GM12878 (cell line): ENCODE results near the gene SDF4. TPM values are rescaled to one million over a fixed set of nuclear protein-coding genes. Genes with fewer than 3 reads are reported as not detected.

ENCODE experiments used
- ATAC-seq: fragments of 200-7000 bp; cut with Tn5 transposase; 3 replicates; pipeline ENCODE4 v1.9.1; 2020; ENCODE audit warnings: mild to moderate bottlenecking, moderate library complexity
- BruUV-seq: library from RNA; stranded (reverse); fragments of 400-500 nt; replicated peaks from 2 replicates; lab custom pipeline; 2021; lab: Mats Ljungman, UMichigan
- CTCF ChIA-PET: fragments of 300-600 bp; sonication (Branson Sonifier 250); formaldehyde crosslinking; extraction: SDS; loops from one replicate; lab custom pipeline; 2021; ENCODE audit warnings: inconsistent platforms; lab: Yijun Ruan, JAX
- POLR2A ChIA-PET: fragments of 350-600 bp; formaldehyde crosslinking; extraction: SDS; loops from one replicate; lab custom pipeline; 2021; ENCODE audit warnings: inconsistent platforms; lab: Charles Lee
- RAD21 ChIA-PET: fragments of 300-600 bp; sonication (Branson Sonifier 250); formaldehyde crosslinking; loops from one replicate; lab custom pipeline; 2023; ENCODE audit warnings: antibody characterized with exemption; ENCODE audit not compliant: unreplicated experiment; lab: Charles Lee
- SMC1A ChIA-PET: fragments of 300-600 bp; sonication (Branson Sonifier 250); formaldehyde crosslinking; loops from one replicate; lab custom pipeline; 2023; ENCODE audit not compliant: unreplicated experiment, uncharacterized antibody; lab: Charles Lee
- DNase-seq: peaks from one replicate; pipeline ENCODE4 v3.0.0-alpha.2; 2011; ENCODE audit warnings: low read depth, low spot score
- FAIRE-seq: peaks from 3 replicates; lab custom pipeline; 2011; peaks lifted over from hg19 to GRCh38; lab: Jason Lieb, UNC
- H2AFZ ChIP-seq: 2 replicates; pipeline ENCODE4 v1.6.0; 2011; ENCODE audit warnings: low read depth, low read length, control low read depth; ENCODE audit not compliant: control insufficient read depth
- H3K27ac ChIP-seq: 2 replicates; pipeline ENCODE4 v1.5.1; 2011; ENCODE audit warnings: control low read depth; ENCODE audit not compliant: control insufficient read depth, insufficient read depth
- H3K27me3 ChIP-seq, 2 experiments: replicated peaks in 1 of 2; 2 replicates each; pipeline versions ENCODE4 v1.6.0 to v1.6.1; 2011; ENCODE audit warnings: low read length in 1 of 2; ENCODE audit not compliant: control insufficient read depth in 2 of 2, insufficient read depth in 2 of 2
- H3K36me3 ChIP-seq, 2 experiments: 2 replicates each; pipeline ENCODE4 v1.5.1; 2011; ENCODE audit warnings: low read length in 1 of 2; ENCODE audit not compliant: control insufficient read depth in 2 of 2, insufficient read depth in 2 of 2
- H3K4me1 ChIP-seq: 2 replicates; pipeline ENCODE4 v1.6.1; 2011; ENCODE audit warnings: mild to moderate bottlenecking, low read length, moderate library complexity, mixed read lengths; ENCODE audit not compliant: control insufficient read depth, insufficient read depth
- H3K4me2 ChIP-seq: 2 replicates; pipeline ENCODE4 v1.6.0; 2011; ENCODE audit warnings: control low read depth; ENCODE audit not compliant: control insufficient read depth, insufficient read depth
- H3K4me3 ChIP-seq: fragments of 200-600 bp; sonication (generic); 2 replicates; pipeline ENCODE4 v1.5.1; 2016
- H3K79me2 ChIP-seq: 2 replicates; pipeline ENCODE4 v1.6.0; 2011; ENCODE audit warnings: low read length; ENCODE audit not compliant: control insufficient read depth, insufficient read depth
- H3K9ac ChIP-seq: 2 replicates; pipeline ENCODE4 v1.8.0; 2011; ENCODE audit warnings: low read length, control low read depth, mixed read lengths; ENCODE audit not compliant: control insufficient read depth, insufficient read depth
- H3K9me3 ChIP-seq: replicated peaks from 3 replicates; pipeline ENCODE4 v1.5.1; 2011; ENCODE audit warnings: mild to moderate bottlenecking, low read length; ENCODE audit not compliant: control insufficient read depth, insufficient read depth
- H4K20me1 ChIP-seq: 2 replicates; pipeline ENCODE4 v1.6.0; 2011; ENCODE audit not compliant: control insufficient read depth, insufficient read depth
- BACH1 ChIP-seq: fragments of 450-650 bp; IDR thresholded peaks from 2 replicates; pipeline ENCODE4 v1.6.1; 2017; ENCODE audit warnings: mild to moderate bottlenecking, borderline replicate concordance
- ETV6 ChIP-seq, 2 experiments: fragments of 450-650 bp in 1 of 2; IDR thresholded peaks in 1 of 2; conservative IDR thresholded peaks in 1 of 2; 2 replicates each; pipeline ENCODE4 v1.6.1; 2014; ENCODE audit warnings: antibody characterized with exemption in 1 of 2, borderline replicate concordance in 1 of 2, low read depth in 1 of 2, mild to moderate bottlenecking in 1 of 2, moderate library complexity in 1 of 2
- MEF2B ChIP-seq: fragments of 450-650 bp; IDR thresholded peaks from 2 replicates; pipeline ENCODE4 v1.6.1; 2018; ENCODE audit warnings: mild to moderate bottlenecking, moderate library complexity; ENCODE audit not compliant: partially characterized antibody, poor library complexity, severe bottlenecking
- MTA2 ChIP-seq: fragments of 450-650 bp; IDR thresholded peaks from 2 replicates; pipeline ENCODE4 v1.6.1; 2016; ENCODE audit warnings: low read depth, mild to moderate bottlenecking, moderate library complexity
- SP1 ChIP-seq: IDR thresholded peaks from one replicate; pipeline ENCODE4 v1.6.1; 2011; ENCODE audit warnings: low read depth, low read length
- ZBED1 ChIP-seq: IDR thresholded peaks from 2 replicates; pipeline ENCODE4 v1.6.1; 2016; ENCODE audit warnings: borderline replicate concordance
- WGBS: methylation state at CpG from one replicate; pipeline ENCODE4 v1.1.6; 2016; ENCODE audit warnings: low lambda C conversion rate; ENCODE audit not compliant: insufficient replicate concordance, insufficient coverage; ENCODE audit errors: missing lambda C conversion rate; 5-methylcytosine and 5-hydroxymethylcytosine counted together
- in situ Hi-C: fragments of 300-500 bp; cut with MboI; formaldehyde crosslinking; loops from 9 replicates; pipeline ENCODE4 v1.14.3; 2018; ENCODE audit warnings: mixed read lengths
- intact Hi-C: fragments of 100-400 bp; cut with micrococcal nuclease; formaldehyde crosslinking; loops from one replicate; pipeline ENCODE4 v1.14.2; 2022; ENCODE audit not compliant: unreplicated experiment
- polyA plus RNA-seq, 11 experiments: library from polyadenylated mRNA; depleted of rRNA in 4 of 11; unstranded in 6 of 11; stranded (reverse) in 5 of 11; fragments of >200 nt; fragmentation: Nextera tagmentation in 4 of 11; fragmentation: Illumina TruSeq in 1 of 11; extraction: Ambion mirVana in 4 of 11; extraction: Trizol in 1 of 11; gene quantifications; 1 replicate in 1 of 11; 2 replicates in 10 of 11; pipeline versions ENCODE4 v1.2.1 to v1.2.3, GENCODE V29; 2011 to 2016; ENCODE audit warnings: inconsistent platforms in 2 of 11, missing spikeins in 2 of 11, low read depth in 1 of 11
- total RNA-seq, 4 experiments: library from RNA; depleted of rRNA in 3 of 4; stranded (reverse); fragments of >200 nt in 3 of 4; fragmentation: Illumina TruSeq in 1 of 4; extraction: Trizol in 1 of 4; gene quantifications; 2 replicates each; pipeline versions ENCODE4 v1.2.1 to v1.2.3, GENCODE V29; 2013 to 2021
- TF ChIP-seq, protein P1 (sequence below): fragments of 450-650 bp; IDR thresholded peaks from 2 replicates; pipeline ENCODE4 v1.6.1; 2018; ENCODE audit warnings: mild to moderate bottlenecking, low read depth, moderate library complexity; ENCODE audit not compliant: partially characterized antibody
- TF ChIP-seq, protein P2 (sequence below): fragments of 450-650 bp; IDR thresholded peaks from 2 replicates; pipeline ENCODE4 v1.6.1; 2017; ENCODE audit warnings: mild to moderate bottlenecking, moderate library complexity

SDF4 gene
- total and polyA plus RNA-seq, 10 of the 15 experiments (the other 5 are each of a cell fraction or from before 2014, with no cell fraction given), result 0.44 to 97.2 (median 40.2) TPM

DNA sequence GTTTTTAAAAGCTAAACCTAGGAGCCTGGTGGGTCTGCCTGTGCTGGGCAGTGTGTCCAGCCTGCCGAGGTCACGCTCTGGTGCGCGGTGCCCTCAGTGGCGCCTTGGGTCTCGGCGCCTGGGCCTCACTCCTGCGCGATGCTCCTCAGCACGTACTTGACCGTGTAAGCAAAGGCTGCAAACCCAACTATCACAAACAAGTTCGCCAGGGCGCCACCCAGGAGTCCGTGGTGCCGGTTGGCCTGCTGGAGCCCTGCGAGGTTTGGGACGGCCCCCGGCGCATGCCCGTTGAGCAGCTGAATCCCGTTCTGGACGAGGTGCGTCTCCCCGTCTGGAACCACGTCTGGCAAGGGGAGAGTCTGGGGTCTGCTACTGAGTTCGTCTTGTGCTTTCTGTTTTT lies 23.3 kb upstream of the SDF4 start:
- FAIRE-seq (no peak), ATAC-seq (no peak), DNase-seq (no peak)
- Histone ChIP-seq H4K20me1 (no peaks in the 10 kb centered on the region), H3K9ac (no peak overlapping the region), H3K27ac (no peak overlapping the region), H2AFZ (no peak overlapping the region), H3K4me3 (no peak overlapping the region), H3K36me3 (peaks cover 3 to 13% of the 10 kb centered on the region in 2 experiments; a peak in 3 of 4 replicates), H3K4me1 (peaks cover 12% of the 10 kb centered on the region), H3K79me2 (no peaks in the 10 kb centered on the region), H3K4me2 (no peak overlapping the region), H3K9me3 (no peaks in the 10 kb centered on the region), H3K27me3 (no peaks in the 10 kb centered on the region)
- CTCF ChIA-PET, result interaction anchor here (1.2 kb wide), 1 partner anchor 133 kb away, joined by 5 read pairs; no protein-coding TSS in a partner anchor
- RAD21 ChIA-PET, result no interaction called here
- in situ Hi-C loops, result no loop called here
- no TSS peak for BruUV-seq
- WGBS, result 99% methylated on average over 26 of the region's 26 CpGs
- POLR2A ChIA-PET, result interaction anchor here (1.2 kb wide), 1 partner anchor 18 kb away, joined by 3 read pairs; the partner anchor contains the start of gene UBE2J2
- TF ChIP-seq MEF2B (no peak), SP1 (no peak), BACH1 (no peak), ZBED1 (no peak), MTA2 (no peak), ETV6 (conservative IDR thresholded peaks at IDR 0.05 in 1 of 2, IDR thresholded peaks at IDR 0.05 in 1 of 2; ENCODE audit: borderline replicate concordance in 1 of 2, low read depth in 1 of 2) (no peak)
- TF ChIP-seq, protein P1, sequence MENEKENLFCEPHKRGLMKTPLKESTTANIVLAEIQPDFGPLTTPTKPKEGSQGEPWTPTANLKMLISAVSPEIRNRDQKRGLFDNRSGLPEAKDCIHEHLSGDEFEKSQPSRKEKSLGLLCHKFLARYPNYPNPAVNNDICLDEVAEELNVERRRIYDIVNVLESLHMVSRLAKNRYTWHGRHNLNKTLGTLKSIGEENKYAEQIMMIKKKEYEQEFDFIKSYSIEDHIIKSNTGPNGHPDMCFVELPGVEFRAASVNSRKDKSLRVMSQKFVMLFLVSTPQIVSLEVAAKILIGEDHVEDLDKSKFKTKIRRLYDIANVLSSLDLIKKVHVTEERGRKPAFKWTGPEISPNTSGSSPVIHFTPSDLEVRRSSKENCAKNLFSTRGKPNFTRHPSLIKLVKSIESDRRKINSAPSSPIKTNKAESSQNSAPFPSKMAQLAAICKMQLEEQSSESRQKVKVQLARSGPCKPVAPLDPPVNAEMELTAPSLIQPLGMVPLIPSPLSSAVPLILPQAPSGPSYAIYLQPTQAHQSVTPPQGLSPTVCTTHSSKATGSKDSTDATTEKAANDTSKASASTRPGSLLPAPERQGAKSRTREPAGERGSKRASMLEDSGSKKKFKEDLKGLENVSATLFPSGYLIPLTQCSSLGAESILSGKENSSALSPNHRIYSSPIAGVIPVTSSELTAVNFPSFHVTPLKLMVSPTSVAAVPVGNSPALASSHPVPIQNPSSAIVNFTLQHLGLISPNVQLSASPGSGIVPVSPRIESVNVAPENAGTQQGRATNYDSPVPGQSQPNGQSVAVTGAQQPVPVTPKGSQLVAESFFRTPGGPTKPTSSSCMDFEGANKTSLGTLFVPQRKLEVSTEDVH, result no peak
- TF ChIP-seq, protein P2, sequence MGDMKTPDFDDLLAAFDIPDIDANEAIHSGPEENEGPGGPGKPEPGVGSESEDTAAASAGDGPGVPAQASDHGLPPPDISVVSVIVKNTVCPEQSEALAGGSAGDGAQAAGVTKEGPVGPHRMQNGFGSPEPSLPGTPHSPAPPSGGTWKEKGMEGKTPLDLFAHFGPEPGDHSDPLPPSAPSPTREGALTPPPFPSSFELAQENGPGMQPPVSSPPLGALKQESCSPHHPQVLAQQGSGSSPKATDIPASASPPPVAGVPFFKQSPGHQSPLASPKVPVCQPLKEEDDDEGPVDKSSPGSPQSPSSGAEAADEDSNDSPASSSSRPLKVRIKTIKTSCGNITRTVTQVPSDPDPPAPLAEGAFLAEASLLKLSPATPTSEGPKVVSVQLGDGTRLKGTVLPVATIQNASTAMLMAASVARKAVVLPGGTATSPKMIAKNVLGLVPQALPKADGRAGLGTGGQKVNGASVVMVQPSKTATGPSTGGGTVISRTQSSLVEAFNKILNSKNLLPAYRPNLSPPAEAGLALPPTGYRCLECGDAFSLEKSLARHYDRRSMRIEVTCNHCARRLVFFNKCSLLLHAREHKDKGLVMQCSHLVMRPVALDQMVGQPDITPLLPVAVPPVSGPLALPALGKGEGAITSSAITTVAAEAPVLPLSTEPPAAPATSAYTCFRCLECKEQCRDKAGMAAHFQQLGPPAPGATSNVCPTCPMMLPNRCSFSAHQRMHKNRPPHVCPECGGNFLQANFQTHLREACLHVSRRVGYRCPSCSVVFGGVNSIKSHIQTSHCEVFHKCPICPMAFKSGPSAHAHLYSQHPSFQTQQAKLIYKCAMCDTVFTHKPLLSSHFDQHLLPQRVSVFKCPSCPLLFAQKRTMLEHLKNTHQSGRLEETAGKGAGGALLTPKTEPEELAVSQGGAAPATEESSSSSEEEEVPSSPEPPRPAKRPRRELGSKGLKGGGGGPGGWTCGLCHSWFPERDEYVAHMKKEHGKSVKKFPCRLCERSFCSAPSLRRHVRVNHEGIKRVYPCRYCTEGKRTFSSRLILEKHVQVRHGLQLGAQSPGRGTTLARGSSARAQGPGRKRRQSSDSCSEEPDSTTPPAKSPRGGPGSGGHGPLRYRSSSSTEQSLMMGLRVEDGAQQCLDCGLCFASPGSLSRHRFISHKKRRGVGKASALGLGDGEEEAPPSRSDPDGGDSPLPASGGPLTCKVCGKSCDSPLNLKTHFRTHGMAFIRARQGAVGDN, result no peak
- intact Hi-C loops, result no loop called here
- SMC1A ChIA-PET, result interaction anchor here (1.0 kb wide), 1 partner anchor 17 kb away, joined by 5 read pairs; no protein-coding TSS in a partner anchor
